Pons (tissue), 1 donor: ENCODE results near the gene TTC32.
"Not testable (repeated sequence)": the region's sequence is repeated elsewhere in the genome, so short reads cannot be mapped to it uniquely, and the experiment has no call there.

Experiments used
- DNase-seq: peaks from one replicate; pipeline ENCODE4 v3.0.0-alpha.2; 2016; ENCODE audit warnings: low spot score

Gene TTC32

GRCh38 chr2:19901442-19902215 is at the start of gene TTC32:
TSS of gene TTC32 (minus strand) at chr2:19901983. CDS start at chr2:19901854, 129 bp downstream.
- DNase-seq, result peak; percentile 89

- DNase-seq, result no peak
Observed at GRCh38 chr2:19949071-19949470, 47.3 kb upstream of the TTC32 start.

GRCh38 chr2:19947184-19947940 is 45.6 kb upstream of the TTC32 start:
- DNase-seq, result no peak

GRCh38 chr2:19944205-19944845 is 42.5 kb upstream of the TTC32 start:
- no peak for DNase-seq

GRCh38 chr2:19943189-19943588 is 41.4 kb upstream of the TTC32 start:
- DNase-seq, result no peak

GRCh38 chr2:19942199-19942598 is 40.4 kb upstream of the TTC32 start:
- DNase-seq, result no peak

- no peak for DNase-seq
Observed at GRCh38 chr2:19937004-19937403, 35.2 kb upstream of the TTC32 start.

- DNase-seq, result no peak
Observed at GRCh38 chr2:19936203-19936602, 34.4 kb upstream of the TTC32 start.

- no peak for DNase-seq
Observed at GRCh38 chr2:19933351-19933981, 31.7 kb upstream of the TTC32 start.

- DNase-seq, result no peak
Observed at GRCh38 chr2:19932928-19933327, 31.1 kb upstream of the TTC32 start.

- no peak for DNase-seq
Observed at GRCh38 chr2:19929226-19929625, 27.4 kb upstream of the TTC32 start.

GRCh38 chr2:19927816-19928215 is 26.0 kb upstream of the TTC32 start:
- DNase-seq, result not testable (repeated sequence)

GRCh38 chr2:19924526-19924925 is 22.7 kb upstream of the TTC32 start:
- not testable (repeated sequence) for DNase-seq

GRCh38 chr2:19922188-19922587 is 20.4 kb upstream of the TTC32 start:
- not testable (repeated sequence) for DNase-seq

- DNase-seq, result no peak
Observed at GRCh38 chr2:19916385-19916950, 14.7 kb upstream of the TTC32 start.

- peak; percentile 78 for DNase-seq
Observed at GRCh38 chr2:19914266-19914975, 12.6 kb upstream of the TTC32 start.

- no peak for DNase-seq
Observed at GRCh38 chr2:19911808-19912509, 10.2 kb upstream of the TTC32 start.

- DNase-seq, result no peak
Observed at GRCh38 chr2:19902216-19902740, 495 bp upstream of the TTC32 start.

- DNase-seq, result peak; percentile 45
Observed at GRCh38 chr2:19900931-19901441, 797 bp downstream of the TTC32 start.
